ENCODE results near the gene EGLN1. TPM values are rescaled to one million over a fixed set of nuclear protein-coding genes. Genes with fewer than 3 reads are reported as not detected.

EGLN1 gene
- total and polyA plus RNA-seq, 2 experiments from 2014 or later = 1.9 to 6.0 TPM

DNA sequence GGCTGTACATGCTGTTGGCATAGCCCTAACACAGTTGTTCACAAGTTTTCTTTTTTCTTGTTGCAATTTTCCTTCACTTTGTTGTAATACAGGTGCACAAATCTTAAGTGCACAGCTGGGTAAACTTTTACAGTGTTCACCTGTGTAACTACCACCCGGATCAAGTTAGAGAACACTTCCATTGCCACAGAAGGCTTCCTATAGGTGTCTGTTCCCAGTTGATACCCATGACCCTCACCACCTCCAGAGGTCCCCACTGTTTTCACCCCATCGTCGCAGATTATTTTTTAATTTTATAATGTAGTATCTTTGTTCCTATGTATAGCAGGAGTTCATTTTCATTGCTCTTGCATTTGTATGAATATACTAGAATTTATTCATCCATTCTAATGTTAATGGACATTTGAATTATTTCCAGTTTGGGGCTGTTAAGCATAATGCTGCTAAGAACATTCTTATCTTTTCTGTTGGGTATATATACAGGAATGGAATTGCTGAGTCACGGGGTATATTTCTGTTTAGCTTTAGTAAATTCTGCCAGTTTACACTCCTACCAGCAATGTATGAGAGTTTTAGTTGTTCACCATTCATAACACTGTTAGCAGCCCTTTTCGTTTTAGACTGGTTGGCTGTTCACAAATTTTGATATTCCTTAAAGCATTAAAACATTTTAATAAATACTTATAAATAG lies 67.6 kb downstream of the EGLN1 start:
- Mint-ChIP-seq H3K36me3 (ENCODE audit: low read depth) (peaks cover 15% of the 10 kb centered on the region; the same call in 2 of the 3 replicates), H3K27ac (no peak overlapping the region), H3K4me3 (no peak overlapping the region), H3K9me3 (no peaks in the 10 kb centered on the region), H3K27me3 (ENCODE audit: insufficient read depth, low read depth, poor library complexity) (no peaks in the 10 kb centered on the region), H3K4me1 (no peaks in the 10 kb centered on the region)
- no peaks in the 10 kb centered on the region for H3K27me3 ChIP-seq (ENCODE audit: insufficient read depth)
- H3K79me2 ChIP-seq (replicated peaks; ENCODE audit: insufficient read depth) = no peaks in the 10 kb centered on the region
- H3K4me1 ChIP-seq (ENCODE audit: insufficient read depth) = no peaks in the 10 kb centered on the region
- no peaks in the 10 kb centered on the region; the same call in 1 of the 2 replicates for H4K20me1 ChIP-seq (replicated peaks; ENCODE audit: insufficient read depth)
- no peak for ATAC-seq
- H3K27ac ChIP-seq (ENCODE audit: low read depth) = no peak overlapping the region
- DNase-seq (ENCODE audit: low spot score) = no peak
- peaks cover 12% of the 10 kb centered on the region; the same call in 1 of the 2 replicates for H3K36me3 ChIP-seq (ENCODE audit: insufficient read depth)
- H3F3A ChIP-seq (replicated peaks; ENCODE audit: low read depth) = no peaks in the 10 kb centered on the region
- no peak overlapping the region for H3K4me3 ChIP-seq
- TF ChIP-seq JUNB (IDR thresholded peaks at IDR 0.05; ENCODE audit: unreplicated experiment) = no peak
- TF ChIP-seq, protein P1, sequence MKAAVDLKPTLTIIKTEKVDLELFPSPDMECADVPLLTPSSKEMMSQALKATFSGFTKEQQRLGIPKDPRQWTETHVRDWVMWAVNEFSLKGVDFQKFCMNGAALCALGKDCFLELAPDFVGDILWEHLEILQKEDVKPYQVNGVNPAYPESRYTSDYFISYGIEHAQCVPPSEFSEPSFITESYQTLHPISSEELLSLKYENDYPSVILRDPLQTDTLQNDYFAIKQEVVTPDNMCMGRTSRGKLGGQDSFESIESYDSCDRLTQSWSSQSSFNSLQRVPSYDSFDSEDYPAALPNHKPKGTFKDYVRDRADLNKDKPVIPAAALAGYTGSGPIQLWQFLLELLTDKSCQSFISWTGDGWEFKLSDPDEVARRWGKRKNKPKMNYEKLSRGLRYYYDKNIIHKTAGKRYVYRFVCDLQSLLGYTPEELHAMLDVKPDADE (IDR thresholded peaks at IDR 0.05) = no peak
- TF ChIP-seq, protein P2, sequence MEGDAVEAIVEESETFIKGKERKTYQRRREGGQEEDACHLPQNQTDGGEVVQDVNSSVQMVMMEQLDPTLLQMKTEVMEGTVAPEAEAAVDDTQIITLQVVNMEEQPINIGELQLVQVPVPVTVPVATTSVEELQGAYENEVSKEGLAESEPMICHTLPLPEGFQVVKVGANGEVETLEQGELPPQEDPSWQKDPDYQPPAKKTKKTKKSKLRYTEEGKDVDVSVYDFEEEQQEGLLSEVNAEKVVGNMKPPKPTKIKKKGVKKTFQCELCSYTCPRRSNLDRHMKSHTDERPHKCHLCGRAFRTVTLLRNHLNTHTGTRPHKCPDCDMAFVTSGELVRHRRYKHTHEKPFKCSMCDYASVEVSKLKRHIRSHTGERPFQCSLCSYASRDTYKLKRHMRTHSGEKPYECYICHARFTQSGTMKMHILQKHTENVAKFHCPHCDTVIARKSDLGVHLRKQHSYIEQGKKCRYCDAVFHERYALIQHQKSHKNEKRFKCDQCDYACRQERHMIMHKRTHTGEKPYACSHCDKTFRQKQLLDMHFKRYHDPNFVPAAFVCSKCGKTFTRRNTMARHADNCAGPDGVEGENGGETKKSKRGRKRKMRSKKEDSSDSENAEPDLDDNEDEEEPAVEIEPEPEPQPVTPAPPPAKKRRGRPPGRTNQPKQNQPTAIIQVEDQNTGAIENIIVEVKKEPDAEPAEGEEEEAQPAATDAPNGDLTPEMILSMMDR (conservative IDR thresholded peaks at IDR 0.05; ENCODE audit: low read depth in 2 of 2) = no peak; a peak in 1 of 4 replicates
- no peak for TF ChIP-seq STAT1 (IDR thresholded peaks at IDR 0.05; ENCODE audit: unreplicated experiment)
- no peak for TF ChIP-seq EZH2 (IDR thresholded peaks at IDR 0.05; ENCODE audit: low read depth, unreplicated experiment)
- no peak for TF ChIP-seq NANOG (IDR thresholded peaks at IDR 0.05; ENCODE audit: borderline replicate concordance)
- no peak for TF ChIP-seq EZH2phosphoT487 (IDR thresholded peaks at IDR 0.05; ENCODE audit: unreplicated experiment)
- TF ChIP-seq, protein P3, sequence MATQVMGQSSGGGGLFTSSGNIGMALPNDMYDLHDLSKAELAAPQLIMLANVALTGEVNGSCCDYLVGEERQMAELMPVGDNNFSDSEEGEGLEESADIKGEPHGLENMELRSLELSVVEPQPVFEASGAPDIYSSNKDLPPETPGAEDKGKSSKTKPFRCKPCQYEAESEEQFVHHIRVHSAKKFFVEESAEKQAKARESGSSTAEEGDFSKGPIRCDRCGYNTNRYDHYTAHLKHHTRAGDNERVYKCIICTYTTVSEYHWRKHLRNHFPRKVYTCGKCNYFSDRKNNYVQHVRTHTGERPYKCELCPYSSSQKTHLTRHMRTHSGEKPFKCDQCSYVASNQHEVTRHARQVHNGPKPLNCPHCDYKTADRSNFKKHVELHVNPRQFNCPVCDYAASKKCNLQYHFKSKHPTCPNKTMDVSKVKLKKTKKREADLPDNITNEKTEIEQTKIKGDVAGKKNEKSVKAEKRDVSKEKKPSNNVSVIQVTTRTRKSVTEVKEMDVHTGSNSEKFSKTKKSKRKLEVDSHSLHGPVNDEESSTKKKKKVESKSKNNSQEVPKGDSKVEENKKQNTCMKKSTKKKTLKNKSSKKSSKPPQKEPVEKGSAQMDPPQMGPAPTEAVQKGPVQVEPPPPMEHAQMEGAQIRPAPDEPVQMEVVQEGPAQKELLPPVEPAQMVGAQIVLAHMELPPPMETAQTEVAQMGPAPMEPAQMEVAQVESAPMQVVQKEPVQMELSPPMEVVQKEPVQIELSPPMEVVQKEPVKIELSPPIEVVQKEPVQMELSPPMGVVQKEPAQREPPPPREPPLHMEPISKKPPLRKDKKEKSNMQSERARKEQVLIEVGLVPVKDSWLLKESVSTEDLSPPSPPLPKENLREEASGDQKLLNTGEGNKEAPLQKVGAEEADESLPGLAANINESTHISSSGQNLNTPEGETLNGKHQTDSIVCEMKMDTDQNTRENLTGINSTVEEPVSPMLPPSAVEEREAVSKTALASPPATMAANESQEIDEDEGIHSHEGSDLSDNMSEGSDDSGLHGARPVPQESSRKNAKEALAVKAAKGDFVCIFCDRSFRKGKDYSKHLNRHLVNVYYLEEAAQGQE (IDR thresholded peaks at IDR 0.05; ENCODE audit: unreplicated experiment) = no peak
- TF ChIP-seq ZNF331 (CRISPR knock-in tag; IDR thresholded peaks at IDR 0.05; ENCODE audit: low read depth) = no peak
- no peak for TF ChIP-seq CREB1 (CRISPR knock-in tag; IDR thresholded peaks at IDR 0.05; ENCODE audit: low read depth)
- TF ChIP-seq ZNF114 (CRISPR knock-in tag; IDR thresholded peaks at IDR 0.05) = no peak
- TF ChIP-seq, protein P4, sequence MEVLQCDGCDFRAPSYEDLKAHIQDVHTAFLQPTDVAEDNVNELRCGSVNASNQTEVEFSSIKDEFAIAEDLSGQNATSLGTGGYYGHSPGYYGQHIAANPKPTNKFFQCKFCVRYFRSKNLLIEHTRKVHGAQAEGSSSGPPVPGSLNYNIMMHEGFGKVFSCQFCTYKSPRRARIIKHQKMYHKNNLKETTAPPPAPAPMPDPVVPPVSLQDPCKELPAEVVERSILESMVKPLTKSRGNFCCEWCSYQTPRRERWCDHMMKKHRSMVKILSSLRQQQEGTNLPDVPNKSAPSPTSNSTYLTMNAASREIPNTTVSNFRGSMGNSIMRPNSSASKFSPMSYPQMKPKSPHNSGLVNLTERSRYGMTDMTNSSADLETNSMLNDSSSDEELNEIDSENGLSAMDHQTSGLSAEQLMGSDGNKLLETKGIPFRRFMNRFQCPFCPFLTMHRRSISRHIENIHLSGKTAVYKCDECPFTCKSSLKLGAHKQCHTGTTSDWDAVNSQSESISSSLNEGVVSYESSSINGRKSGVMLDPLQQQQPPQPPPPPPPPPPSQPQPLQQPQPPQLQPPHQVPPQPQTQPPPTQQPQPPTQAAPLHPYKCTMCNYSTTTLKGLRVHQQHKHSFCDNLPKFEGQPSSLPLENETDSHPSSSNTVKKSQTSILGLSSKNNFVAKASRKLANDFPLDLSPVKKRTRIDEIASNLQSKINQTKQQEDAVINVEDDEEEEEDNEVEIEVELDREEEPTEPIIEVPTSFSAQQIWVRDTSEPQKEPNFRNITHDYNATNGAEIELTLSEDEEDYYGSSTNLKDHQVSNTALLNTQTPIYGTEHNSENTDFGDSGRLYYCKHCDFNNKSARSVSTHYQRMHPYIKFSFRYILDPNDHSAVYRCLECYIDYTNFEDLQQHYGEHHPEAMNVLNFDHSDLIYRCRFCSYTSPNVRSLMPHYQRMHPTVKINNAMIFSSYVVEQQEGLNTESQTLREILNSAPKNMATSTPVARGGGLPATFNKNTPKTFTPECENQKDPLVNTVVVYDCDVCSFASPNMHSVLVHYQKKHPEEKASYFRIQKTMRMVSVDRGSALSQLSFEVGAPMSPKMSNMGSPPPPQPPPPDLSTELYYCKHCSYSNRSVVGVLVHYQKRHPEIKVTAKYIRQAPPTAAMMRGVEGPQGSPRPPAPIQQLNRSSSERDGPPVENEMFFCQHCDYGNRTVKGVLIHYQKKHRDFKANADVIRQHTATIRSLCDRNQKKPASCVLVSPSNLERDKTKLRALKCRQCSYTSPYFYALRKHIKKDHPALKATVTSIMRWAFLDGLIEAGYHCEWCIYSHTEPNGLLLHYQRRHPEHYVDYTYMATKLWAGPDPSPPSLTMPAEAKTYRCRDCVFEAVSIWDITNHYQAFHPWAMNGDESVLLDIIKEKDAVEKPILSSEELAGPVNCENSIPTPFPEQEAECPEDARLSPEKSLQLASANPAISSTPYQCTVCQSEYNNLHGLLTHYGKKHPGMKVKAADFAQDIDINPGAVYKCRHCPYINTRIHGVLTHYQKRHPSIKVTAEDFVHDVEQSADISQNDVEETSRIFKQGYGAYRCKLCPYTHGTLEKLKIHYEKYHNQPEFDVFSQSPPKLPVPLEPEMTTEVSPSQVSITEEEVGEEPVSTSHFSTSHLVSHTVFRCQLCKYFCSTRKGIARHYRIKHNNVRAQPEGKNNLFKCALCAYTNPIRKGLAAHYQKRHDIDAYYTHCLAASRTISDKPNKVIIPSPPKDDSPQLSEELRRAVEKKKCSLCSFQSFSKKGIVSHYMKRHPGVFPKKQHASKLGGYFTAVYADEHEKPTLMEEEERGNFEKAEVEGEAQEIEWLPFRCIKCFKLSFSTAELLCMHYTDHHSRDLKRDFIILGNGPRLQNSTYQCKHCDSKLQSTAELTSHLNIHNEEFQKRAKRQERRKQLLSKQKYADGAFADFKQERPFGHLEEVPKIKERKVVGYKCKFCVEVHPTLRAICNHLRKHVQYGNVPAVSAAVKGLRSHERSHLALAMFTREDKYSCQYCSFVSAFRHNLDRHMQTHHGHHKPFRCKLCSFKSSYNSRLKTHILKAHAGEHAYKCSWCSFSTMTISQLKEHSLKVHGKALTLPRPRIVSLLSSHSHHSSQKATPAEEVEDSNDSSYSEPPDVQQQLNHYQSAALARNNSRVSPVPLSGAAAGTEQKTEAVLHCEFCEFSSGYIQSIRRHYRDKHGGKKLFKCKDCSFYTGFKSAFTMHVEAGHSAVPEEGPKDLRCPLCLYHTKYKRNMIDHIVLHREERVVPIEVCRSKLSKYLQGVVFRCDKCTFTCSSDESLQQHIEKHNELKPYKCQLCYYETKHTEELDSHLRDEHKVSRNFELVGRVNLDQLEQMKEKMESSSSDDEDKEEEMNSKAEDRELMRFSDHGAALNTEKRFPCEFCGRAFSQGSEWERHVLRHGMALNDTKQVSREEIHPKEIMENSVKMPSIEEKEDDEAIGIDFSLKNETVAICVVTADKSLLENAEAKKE (CRISPR knock-in tag; IDR thresholded peaks at IDR 0.05) = no peak
- TF ChIP-seq POLR2AphosphoS5 (IDR thresholded peaks at IDR 0.05; ENCODE audit: low read depth) = no peak
- H2AFZ ChIP-seq = no peak overlapping the region
- no peaks in the 10 kb centered on the region for H3K9me2 ChIP-seq (ENCODE audit: insufficient read depth)
- H3K4me2 ChIP-seq = no peak overlapping the region
